GM12865 (cell line): Measurements from ENCODE around the gene MCCC2.

Experiments
- DNase-seq: peaks from one replicate; pipeline ENCODE4 v3.0.0; 2010; ENCODE audit warnings: low read depth
- H3K4me3 ChIP-seq: 2 replicates; pipeline ENCODE4 v1.5.1; 2011; ENCODE audit warnings: mild to moderate bottlenecking, low read depth, low read length, control low read depth
- CTCF ChIP-seq: IDR thresholded peaks from 2 replicates; pipeline ENCODE4 v1.5.1; 2011; ENCODE audit warnings: low read length, control low read depth, low read depth, inconsistent platforms; ENCODE audit not compliant: insufficient read depth; ENCODE audit errors: missing control alignments

The MCCC2 gene

GRCh38 chr5:71705421-71705820, 118.3 kb downstream of the MCCC2 start:
- no peak overlapping the region for H3K4me3 ChIP-seq
- no peak for DNase-seq
- TF ChIP-seq CTCF: no peak

GRCh38 chr5:71706906-71707305, 119.8 kb downstream of the MCCC2 start:
- TF ChIP-seq CTCF: no peak
- no peak for DNase-seq
- no peak overlapping the region for H3K4me3 ChIP-seq
